LoVo (cell line): ENCODE data around the gene ZNF668.

Experiments used
- DNase-seq: peaks from one replicate; pipeline ENCODE4 v3.0.0-alpha.2; 2016; ENCODE audit warnings: low spot score

The ZNF668 gene

GRCh38 chr16:31073970-31074813 is at the start of gene ZNF668, which contains the start of gene ZNF646:
TSS of gene ZNF668 (minus strand) at chr16:31074240. CDS start at chr16:31064459, 9,781 bp downstream.
TSS of gene ZNF646 (plus strand) at chr16:31074422. CDS start at chr16:31076325, 1,903 bp downstream.
- peak; percentile 100 for DNase-seq

GRCh38 chr16:31120129-31120528 is 46.1 kb upstream of the ZNF668 start:
- no peak for DNase-seq

GRCh38 chr16:31118223-31119155 is 44.4 kb upstream of the ZNF668 start:
- DNase-seq = no peak

- peak; percentile 97 for DNase-seq
These were observed 43.6 kb upstream of the ZNF668 start, which contains the start of gene KAT8 for GRCh38 chr16:31117384-31118222. TSS of gene KAT8 (plus strand) at chr16:31117664. CDS start at chr16:31117682, 18 bp downstream.

- DNase-seq = no peak
These were observed 40.4 kb upstream of the ZNF668 start for GRCh38 chr16:31114468-31114867.

GRCh38 chr16:31113121-31114120 is 39.4 kb upstream of the ZNF668 start:
- no peak for DNase-seq

- DNase-seq = no peak
These were observed 38.7 kb upstream of the ZNF668 start for GRCh38 chr16:31112711-31113110.

- DNase-seq = no peak
These were observed 37.9 kb upstream of the ZNF668 start for GRCh38 chr16:31111881-31112466.

GRCh38 chr16:31110106-31111034 is 36.3 kb upstream of the ZNF668 start:
- DNase-seq = no peak

- DNase-seq = no peak
These were observed 35.6 kb upstream of the ZNF668 start for GRCh38 chr16:31109622-31110021.

- DNase-seq = no peak
These were observed 34.9 kb upstream of the ZNF668 start for GRCh38 chr16:31108794-31109558.

- peak; percentile 70 for DNase-seq
These were observed 34.2 kb upstream of the ZNF668 start, which contains the start of gene BCKDK for GRCh38 chr16:31108035-31108793. TSS of gene BCKDK (plus strand) at chr16:31108386. CDS start at chr16:31109224, 838 bp downstream.

GRCh38 chr16:31107465-31107867 is 33.4 kb upstream of the ZNF668 start:
- no peak for DNase-seq

- DNase-seq = no peak
These were observed 32.7 kb upstream of the ZNF668 start for GRCh38 chr16:31106509-31107464.

GRCh38 chr16:31105677-31106213 is 31.7 kb upstream of the ZNF668 start:
- DNase-seq = peak; percentile 74
